ENCODE data around the gene PPDPF. TPM values are rescaled to one million over a fixed set of nuclear protein-coding genes. Genes with fewer than 3 reads are reported as not detected.

The PPDPF gene
- total and polyA plus RNA-seq, 2 of the 8 experiments (the other 6 are each of a cell fraction or from before 2014, with no cell fraction given), result 30.5 to 138 TPM

DNA sequence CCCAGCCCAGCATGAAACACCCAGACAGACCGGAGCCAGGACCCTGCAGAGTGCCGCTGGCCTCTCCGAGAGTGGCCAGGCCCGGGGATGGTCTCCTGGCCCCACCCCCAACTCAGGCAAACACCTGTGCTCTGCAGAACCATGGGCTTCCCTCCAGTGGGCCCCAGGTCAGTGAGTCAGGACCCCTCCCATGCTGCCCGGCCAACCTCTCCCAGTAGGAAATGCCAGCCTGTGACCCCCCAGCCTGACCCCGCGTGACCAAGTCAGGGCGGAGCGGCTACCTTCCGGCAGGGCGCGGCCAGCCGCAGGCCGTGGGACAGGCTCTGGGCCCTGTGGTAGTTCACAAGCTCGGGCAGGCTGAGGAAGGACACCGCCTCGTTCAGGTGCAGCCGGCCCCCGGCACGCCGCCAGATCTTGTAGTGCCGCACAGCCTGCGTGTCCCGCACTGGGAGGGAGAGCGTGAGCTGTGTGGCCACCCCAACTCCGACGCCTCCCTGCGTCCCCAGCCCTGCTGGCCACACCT lies 13.4 kb downstream of the PPDPF start:
- H3K27ac ChIP-seq (ENCODE audit: low read depth, low read length), result no peak overlapping the region; the same call in 1 of the 2 replicates
- H3K27me3 ChIP-seq (replicated peaks in 1 of 4; ENCODE audit: control insufficient read depth in 3 of 4, extremely low read depth in 1 of 4, insufficient read depth in 3 of 4, low read length in 3 of 4), result no peaks in the 10 kb centered on the region
- no peaks in the 10 kb centered on the region for H3K9me3 ChIP-seq (ENCODE audit: insufficient read depth in 2 of 2, low read depth in 1 of 2, low read length in 1 of 2)
- no peak overlapping the region for H2BK20ac ChIP-seq (ENCODE audit: low read length)
- no peak overlapping the region for H2AFZ ChIP-seq (ENCODE audit: low read length)
- no peak overlapping the region for H3K4me2 ChIP-seq (ENCODE audit: insufficient read depth in 1 of 2, low read depth in 2 of 2, low read length in 2 of 2)
- peak in 1 of 2 experiments; percentile 56 for DNase-seq (ENCODE audit: low read depth in 1 of 2, low spot score in 2 of 2)
- CTCF ChIA-PET (ENCODE audit: partially characterized antibody), result interaction anchor here (0.9 to 4.8 kb wide), 5 partner anchors 8 to 241 kb away, joined by 3 to 23 read pairs (median 3); partner anchors contain the start of gene SRMS
- no peak overlapping the region for H3K9ac ChIP-seq (replicated peaks in 1 of 4; ENCODE audit: extremely low read depth in 1 of 4, low read depth in 3 of 4, low read length in 3 of 4)
- H3K4ac ChIP-seq (replicated peaks; ENCODE audit: insufficient read length, low read depth, low read length), result peak overlapping the region; percentile 53
- H3K56ac ChIP-seq (replicated peaks; ENCODE audit: insufficient read length, low read depth, low read length), result no peak overlapping the region
- H4K91ac ChIP-seq (replicated peaks; ENCODE audit: insufficient read length, low read length), result no peak overlapping the region
- peak overlapping the region; percentile 89 for H4K8ac ChIP-seq (ENCODE audit: extremely low read depth, insufficient read depth, low read length)
- no peak overlapping the region for H4K5ac ChIP-seq (ENCODE audit: insufficient read length, low read depth, low read length)
- peaks cover 3% of the 10 kb centered on the region; the same call in 1 of the 2 replicates for H3K23me2 ChIP-seq (ENCODE audit: low read depth, low read length)
- H3K79me2 ChIP-seq (ENCODE audit: control insufficient read depth in 1 of 2, insufficient read depth in 2 of 2, low read length in 2 of 2), result no peaks in the 10 kb centered on the region
- 0 out of 2 replicates have a peak overlapping the region, but pooled peaks have one; percentile 44 for H2BK5ac ChIP-seq (ENCODE audit: low read depth, low read length)
- H4K20me1 ChIP-seq (replicated peaks in 1 of 2; ENCODE audit: control insufficient read depth in 1 of 2, insufficient read depth in 2 of 2, low read length in 2 of 2), result peaks cover 0 to 3% of the 10 kb centered on the region in 2 experiments
- POLR2A ChIA-PET (ENCODE audit: partially characterized antibody), result interaction anchor here (1.3 to 7.8 kb wide), 3 partner anchors 9 to 14 kb away, joined by 3 to 59 read pairs (median 3); partner anchors contain the start of genes PPDPF and SRMS
- peaks cover 0 to 22% (median 3%) of the 10 kb centered on the region in 4 experiments; a peak in 5 of 7 replicates for H3K4me1 ChIP-seq (replicated peaks in 1 of 4; ENCODE audit: control insufficient read depth in 3 of 4, insufficient read depth in 4 of 4, low read length in 3 of 4)
- no peak overlapping the region for H3K14ac ChIP-seq (ENCODE audit: insufficient read length)
- H2AK5ac ChIP-seq (ENCODE audit: low read depth, low read length), result no peak overlapping the region
- H3K79me1 ChIP-seq (ENCODE audit: low read depth, low read length), result no peaks in the 10 kb centered on the region; the same call in 1 of the 2 replicates
- H3K18ac ChIP-seq (ENCODE audit: extremely low read depth, low read length), result no peak overlapping the region
- no peak overlapping the region for H2BK120ac ChIP-seq (replicated peaks; ENCODE audit: low read depth, low read length)
- no peak overlapping the region for H3K23ac ChIP-seq (ENCODE audit: insufficient read length)
- 87% methylated on average over 24 of the region's 28 CpGs; no CpG with 5 or more reads in 1 of the 2 experiments for WGBS, 2 experiments (ENCODE audit: extremely low coverage in 1 of 2, insufficient coverage in 1 of 2, insufficient read length in 1 of 2, insufficient replicate concordance in 2 of 2, low coverage in 1 of 2, low lambda C conversion rate in 2 of 2, missing lambda C conversion rate in 1 of 2)
- H2BK12ac ChIP-seq (ENCODE audit: low read depth, low read length), result 0 out of 2 replicates have a peak overlapping the region, but pooled peaks have one; percentile 39
- H2BK15ac ChIP-seq (ENCODE audit: low read length), result no peak overlapping the region
- H3K4me3 ChIP-seq (ENCODE audit: extremely low read depth in 1 of 4, insufficient read depth in 2 of 4, low read depth in 3 of 4, low read length in 4 of 4), result no peak overlapping the region
- no peak for FAIRE-seq
- H3K36me3 ChIP-seq (ENCODE audit: control insufficient read depth in 2 of 4, insufficient read depth in 4 of 4, low read length in 3 of 4), result no peaks in the 10 kb centered on the region
- TF ChIP-seq NRF1 (IDR thresholded peaks at IDR 0.05; ENCODE audit: low read depth, low read length) (no peak), JUND (IDR thresholded peaks at IDR 0.05; ENCODE audit: low read length) (no peak), PHF8 (conservative IDR thresholded peaks at IDR 0.05; ENCODE audit: low read depth, low read length) (no peak), CHD2 (IDR thresholded peaks at IDR 0.05; ENCODE audit: low read length) (no peak), CBX8 (IDR thresholded peaks at IDR 0.05; ENCODE audit: borderline replicate concordance, low read depth, low read length) (no peak), BACH1 (IDR thresholded peaks at IDR 0.05; ENCODE audit: low read length) (no peak), SIX5 (IDR thresholded peaks at IDR 0.05; ENCODE audit: low read depth, low read length) (no peak), TAF1 (IDR thresholded peaks at IDR 0.05; ENCODE audit: low read depth, low read length) (no peak), E2F6 (IDR thresholded peaks at IDR 0.05) (no peak), NANOG (IDR thresholded peaks at IDR 0.05; ENCODE audit: insufficient read depth, low read depth, low read length, poor library complexity, severe bottlenecking) (no peak), USF2 (IDR thresholded peaks at IDR 0.05; ENCODE audit: low read length) (no peak)

Measured in H1 (cell line).